Stimulated activated CD8-positive, alpha-beta memory T cell treated with anti-CD3 and anti-CD28 coated beads, Interleukin-4, amount 100 ng/mL, for 1 hour (primary cell): ENCODE measurements around the gene ADAMTS19.
"Not testable (repeated sequence)": the region's sequence is repeated elsewhere in the genome, so short reads cannot be mapped to it uniquely, and the experiment has no call there.

Experiments used
- DNase-seq, 2 donors: peaks; one replicate each; pipeline ENCODE4 v3.0.0-alpha.2; 2020; ENCODE audit warnings: low read depth in 2 of 2, low spot score in 1 of 2

Gene ADAMTS19, protein sequence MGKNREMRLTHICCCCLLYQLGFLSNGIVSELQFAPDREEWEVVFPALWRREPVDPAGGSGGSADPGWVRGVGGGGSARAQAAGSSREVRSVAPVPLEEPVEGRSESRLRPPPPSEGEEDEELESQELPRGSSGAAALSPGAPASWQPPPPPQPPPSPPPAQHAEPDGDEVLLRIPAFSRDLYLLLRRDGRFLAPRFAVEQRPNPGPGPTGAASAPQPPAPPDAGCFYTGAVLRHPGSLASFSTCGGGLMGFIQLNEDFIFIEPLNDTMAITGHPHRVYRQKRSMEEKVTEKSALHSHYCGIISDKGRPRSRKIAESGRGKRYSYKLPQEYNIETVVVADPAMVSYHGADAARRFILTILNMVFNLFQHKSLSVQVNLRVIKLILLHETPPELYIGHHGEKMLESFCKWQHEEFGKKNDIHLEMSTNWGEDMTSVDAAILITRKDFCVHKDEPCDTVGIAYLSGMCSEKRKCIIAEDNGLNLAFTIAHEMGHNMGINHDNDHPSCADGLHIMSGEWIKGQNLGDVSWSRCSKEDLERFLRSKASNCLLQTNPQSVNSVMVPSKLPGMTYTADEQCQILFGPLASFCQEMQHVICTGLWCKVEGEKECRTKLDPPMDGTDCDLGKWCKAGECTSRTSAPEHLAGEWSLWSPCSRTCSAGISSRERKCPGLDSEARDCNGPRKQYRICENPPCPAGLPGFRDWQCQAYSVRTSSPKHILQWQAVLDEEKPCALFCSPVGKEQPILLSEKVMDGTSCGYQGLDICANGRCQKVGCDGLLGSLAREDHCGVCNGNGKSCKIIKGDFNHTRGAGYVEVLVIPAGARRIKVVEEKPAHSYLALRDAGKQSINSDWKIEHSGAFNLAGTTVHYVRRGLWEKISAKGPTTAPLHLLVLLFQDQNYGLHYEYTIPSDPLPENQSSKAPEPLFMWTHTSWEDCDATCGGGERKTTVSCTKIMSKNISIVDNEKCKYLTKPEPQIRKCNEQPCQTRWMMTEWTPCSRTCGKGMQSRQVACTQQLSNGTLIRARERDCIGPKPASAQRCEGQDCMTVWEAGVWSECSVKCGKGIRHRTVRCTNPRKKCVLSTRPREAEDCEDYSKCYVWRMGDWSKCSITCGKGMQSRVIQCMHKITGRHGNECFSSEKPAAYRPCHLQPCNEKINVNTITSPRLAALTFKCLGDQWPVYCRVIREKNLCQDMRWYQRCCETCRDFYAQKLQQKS

DNA sequence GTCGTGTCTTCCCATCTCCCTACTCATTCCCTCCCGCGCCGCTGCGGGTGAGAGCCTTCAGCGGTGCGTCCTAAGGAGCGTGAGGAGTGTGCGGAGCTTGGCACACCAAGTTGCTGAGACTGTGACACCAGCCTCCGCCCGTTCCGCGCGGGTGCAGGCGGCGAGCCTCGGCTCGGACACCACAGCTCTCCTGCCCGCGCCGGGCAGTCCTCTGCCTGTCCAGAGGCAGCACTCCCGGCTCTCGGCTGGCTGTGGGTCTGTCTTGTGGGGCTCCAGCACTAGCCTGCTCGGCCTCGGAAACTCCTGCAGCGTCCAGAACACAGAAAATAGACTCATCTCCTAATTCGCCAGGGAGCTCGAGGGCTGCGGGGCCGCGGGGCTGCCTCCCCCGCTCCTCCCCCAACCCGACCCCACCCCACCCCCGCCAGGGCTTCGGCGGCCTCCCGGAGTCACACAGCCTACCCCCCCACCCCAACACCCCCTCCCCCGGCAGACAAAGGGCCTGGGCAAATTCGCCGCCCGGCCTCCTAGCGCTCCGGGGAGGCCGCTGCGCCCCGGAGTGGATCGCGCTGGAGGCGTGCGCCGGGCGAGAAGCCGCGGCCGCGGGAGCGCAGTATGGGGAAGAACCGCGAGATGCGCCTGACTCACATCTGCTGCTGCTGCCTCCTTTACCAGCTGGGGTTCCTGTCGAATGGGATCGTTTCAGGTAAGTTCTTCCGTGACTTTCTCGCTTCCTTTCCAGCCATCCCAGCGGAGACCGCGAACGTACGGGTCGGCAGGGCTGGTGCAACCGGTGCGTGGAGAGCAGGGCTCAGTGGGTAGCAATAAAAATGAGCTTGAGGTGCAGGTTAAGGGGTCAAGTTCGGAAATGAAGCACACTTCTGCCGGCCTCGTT lies at the start of gene ADAMTS19:
Gene ADAMTS19, plus strand, starts transcription at position 522 of the 895 bp plus-strand sequence. Its CDS starts 94 bp downstream, at position 616.
- no peak for DNase-seq

DNA sequence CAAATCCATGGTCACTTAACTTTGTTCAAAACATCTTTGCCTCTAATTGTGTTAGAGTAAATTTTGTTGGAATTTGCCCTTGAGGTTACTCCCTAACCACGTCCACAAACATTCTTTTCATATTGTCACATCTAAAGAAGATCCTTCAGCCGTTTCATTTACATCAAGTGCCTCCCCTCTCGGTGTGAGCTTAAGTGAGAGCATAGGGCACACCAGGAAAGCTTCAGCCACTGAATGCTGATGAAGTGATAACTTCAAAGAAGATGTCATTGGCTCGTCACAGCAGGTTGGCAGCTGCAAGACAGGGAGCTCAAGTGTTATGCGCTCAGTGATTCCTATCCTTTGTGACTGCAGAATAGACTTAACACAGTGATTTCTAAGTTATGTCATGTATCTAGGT lies 49.6 kb upstream of the ADAMTS19 start:
- no peak for DNase-seq

DNA sequence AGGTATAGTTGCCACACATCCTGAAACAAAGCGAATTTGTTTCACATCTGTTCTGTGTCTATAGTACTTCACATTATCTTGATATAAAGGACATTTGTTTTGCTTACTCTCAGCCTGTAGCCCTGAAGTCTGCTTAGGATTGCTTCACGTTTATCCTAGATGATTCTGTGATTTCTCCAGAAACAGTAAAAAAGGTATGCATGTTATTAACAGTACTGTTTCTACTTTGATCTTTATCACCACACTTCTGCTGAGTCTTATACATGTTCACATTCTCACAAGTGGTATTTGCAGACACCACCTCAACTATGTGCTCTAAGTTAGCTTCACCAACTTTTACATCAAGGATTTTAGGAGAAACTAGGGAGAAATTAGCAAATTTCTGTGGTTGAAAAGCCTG lies 47.4 kb upstream of the ADAMTS19 start:
- DNase-seq, result no peak

DNA sequence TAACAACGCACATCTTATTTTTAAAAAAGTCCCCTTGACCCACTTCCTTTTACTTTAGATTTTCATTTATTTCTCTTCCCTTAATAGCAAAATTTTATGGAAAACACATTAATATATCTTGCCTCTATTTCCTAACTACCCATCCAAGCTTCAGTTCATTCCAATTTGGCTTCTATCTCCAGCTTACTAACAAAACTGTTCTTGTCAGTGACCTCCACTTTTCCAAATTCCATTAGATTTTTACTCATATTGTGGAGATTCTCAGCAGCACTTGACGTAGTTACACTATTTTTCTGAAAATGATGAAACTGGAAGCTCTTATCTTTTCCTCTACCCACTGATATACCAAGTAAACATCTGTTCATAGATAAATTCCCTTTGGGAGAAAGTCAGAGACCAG lies 46.5 kb upstream of the ADAMTS19 start:
- no peak for DNase-seq

DNA sequence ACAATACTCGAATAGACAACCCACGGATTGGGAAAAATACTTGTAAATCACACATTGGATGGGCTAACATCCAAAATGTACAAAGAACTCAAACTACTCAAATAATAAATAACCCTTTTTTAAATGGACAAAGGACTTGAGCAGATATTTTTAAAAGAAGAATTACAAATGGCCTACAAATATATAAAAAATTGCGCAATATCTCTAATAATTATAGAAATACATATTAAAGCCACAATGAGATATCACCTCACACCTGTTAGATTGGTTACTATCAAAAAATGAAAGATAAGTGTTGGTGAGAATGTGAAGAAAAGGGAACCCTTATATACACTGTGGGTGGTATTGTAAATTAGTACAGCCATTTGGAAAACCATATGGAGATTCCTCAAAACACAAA lies 40.8 kb upstream of the ADAMTS19 start:
- DNase-seq, result no peak

DNA sequence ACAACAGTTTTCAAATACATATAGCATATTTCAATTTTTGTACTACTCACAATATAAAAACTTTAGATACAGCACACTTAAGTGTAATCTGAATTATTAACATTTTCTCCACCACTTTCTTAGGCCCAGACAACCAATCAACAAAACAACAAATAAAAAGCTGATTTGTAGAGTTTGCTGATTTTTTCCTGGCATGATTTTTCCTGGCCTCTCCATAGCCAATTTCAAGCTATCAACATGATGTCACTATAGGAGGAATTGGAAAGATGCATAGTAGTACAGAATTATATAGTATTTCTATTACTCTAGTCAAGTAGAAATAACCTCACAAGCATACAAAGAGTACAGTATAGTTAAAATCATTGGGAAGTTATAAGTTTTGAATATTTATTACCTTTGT lies 35.1 kb upstream of the ADAMTS19 start:
- no peak for DNase-seq

DNA sequence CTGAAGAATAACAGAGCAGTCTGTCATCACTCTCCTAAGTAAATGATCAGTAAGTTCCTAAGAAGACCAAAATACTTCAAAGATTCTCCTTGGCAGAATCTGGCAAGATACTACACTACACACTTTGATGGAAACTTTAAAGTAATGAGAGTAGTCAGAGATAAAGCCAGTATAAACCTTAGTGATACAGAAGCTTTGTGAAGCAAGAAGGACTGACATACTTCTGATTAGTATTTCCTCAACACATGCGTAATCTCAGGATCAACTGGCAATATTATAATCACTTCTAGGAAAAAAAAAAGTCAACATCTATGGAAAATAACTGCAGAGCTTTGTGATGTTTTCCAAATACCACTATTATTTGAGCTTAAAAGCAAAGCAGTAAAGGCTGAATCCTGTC lies 34.0 kb upstream of the ADAMTS19 start:
- DNase-seq, result no peak

DNA sequence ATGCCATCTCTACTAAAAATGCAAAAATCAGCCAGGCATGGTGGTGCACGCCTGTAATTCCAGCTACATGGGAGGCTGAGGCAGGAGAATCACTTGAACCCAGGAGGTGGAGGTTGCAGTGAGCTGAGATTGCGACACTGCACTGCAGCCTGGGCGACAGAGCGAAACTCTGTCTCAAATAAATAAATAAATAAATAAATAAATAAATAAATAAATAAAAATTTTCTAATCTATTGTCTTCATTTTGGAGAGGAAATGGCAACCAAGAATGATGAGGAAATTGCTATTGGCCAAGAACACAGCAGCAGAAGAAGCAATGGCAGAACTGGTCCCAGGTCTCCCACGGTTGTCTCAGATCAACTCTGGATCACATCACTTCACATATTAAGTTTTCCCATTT lies 31.5 kb upstream of the ADAMTS19 start:
- DNase-seq, result not testable (repeated sequence)

DNA sequence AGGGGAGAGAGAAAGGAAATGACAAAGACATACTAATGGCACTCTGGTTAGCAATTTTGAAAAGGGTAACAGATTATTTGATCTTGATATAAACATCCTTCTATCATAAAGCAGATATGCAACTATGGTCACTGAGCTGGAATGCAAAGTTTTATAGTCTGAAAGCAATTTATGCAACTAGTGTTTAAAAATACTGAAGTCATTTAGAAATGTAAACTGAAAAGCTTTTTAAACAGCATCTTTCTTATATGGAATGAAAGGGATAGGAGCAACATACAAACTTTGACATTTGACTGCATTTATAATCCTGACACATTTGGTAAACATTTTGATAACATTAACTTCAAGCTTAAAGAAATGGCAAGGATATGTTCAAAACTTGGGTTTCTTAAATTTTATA lies 28.7 kb upstream of the ADAMTS19 start:
- no peak for DNase-seq

DNA sequence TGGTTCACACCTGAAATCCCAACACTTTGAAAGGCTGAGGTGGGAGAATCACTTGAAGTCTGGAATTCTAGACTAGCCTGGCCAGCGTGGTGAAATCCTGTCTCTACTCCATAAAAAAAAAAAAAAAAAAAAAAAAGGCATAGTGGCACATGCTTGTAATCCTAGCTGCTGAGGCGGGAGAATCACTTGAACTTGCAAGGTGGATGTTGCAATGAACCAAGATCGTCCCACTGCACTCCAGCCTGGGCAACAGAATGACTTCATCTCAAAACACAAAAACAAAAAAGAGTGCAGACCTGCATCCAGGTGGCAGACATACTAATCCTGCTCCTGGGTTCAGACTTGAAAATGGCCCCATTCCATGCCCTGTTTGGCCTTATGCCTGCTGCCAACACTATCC lies 21.8 kb upstream of the ADAMTS19 start:
- no peak for DNase-seq

DNA sequence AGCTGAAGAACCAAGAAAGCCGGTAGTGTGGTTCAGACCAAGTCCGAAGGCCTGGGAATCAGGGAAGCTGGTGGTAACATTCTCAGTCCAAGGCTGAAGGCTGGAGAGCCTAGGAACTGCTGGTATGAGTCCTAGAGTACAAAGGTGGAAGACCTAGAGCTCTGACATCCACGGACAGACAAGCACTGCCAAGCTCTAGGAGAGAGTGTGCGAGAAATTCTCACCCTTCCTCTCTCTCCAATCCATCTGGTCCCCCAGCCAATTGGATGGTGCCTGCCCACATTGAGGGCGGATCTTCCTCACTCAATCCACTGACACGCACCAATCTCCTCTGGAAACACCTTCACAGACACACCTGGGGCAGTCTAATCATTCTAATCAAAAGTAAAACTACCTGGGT lies 19.7 kb upstream of the ADAMTS19 start:
- DNase-seq, result no peak

DNA sequence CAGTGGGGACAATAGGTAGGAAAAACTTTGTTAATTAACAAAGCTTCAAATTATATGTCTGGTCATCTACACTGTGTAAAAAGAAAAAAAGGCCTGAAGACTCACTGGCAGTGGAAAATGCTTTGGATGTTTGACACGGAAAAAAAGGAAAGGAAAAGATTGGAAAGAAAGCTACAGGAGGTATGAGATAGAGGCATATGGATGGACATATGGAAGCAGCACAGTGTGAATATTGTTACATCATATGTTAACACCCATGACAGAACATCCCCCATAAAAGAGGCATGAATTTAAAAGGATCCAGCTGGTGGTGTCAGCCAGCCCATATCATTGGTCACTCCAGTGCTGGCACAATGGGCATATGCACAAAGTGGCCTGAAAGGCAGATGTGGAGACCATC lies 19.0 kb upstream of the ADAMTS19 start:
- no peak for DNase-seq

DNA sequence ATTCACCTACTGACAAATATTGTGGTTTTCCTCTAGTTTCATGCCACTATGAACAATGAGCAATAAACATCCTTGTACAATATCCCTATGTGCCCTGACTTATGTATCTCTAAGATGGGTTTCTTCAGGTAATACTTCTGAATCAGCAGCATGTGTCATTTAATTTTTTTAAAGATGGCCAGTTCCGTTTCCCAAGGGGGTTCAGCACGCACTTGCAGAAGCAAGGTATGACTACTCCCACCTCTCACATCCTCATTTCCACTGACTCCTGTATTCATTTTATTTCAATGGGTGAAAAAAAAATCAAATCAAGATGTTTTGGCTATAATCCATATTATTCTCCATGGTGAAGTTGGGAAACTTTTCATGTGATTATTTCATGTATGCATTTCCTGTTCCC lies 14.7 kb upstream of the ADAMTS19 start:
- no peak for DNase-seq

DNA sequence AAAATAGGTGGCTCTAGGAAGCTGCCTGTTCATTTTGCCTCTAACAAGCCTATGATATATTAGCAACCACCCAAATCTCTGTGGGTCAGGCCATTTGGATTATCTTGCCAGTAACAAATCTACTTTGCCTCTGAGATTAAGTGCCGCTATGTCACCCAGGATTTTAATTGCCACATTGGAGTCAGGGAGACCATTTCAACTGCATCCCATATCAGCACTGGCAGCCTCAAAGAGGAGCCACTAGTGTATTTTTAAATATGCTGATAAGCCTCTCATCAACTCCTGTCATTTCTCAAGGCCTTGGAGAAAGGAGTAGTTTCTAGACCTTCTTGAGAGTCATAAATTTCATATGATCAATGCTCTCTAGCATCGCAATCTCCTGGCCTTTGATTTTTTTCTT lies 12.1 kb upstream of the ADAMTS19 start:
- DNase-seq, result no peak

DNA sequence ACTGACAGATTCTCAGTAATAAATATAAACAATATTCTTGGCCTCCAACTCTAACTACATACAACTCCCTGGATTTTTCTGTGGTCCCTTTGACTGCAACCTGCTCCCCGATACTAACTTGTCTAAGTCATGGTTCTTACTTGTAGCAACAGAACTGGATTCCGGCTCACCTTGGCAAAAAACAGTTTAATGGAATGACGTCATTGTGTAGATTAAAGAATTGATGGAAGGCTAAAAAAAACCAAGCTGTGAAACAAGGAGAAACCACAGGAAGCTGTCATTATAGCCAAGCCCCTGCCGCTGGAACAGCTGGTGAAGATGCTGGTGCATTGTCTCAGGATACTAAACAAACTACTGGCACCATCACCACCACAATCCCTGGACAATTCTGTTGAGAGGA lies 11.4 kb upstream of the ADAMTS19 start:
- DNase-seq, result no peak

DNA sequence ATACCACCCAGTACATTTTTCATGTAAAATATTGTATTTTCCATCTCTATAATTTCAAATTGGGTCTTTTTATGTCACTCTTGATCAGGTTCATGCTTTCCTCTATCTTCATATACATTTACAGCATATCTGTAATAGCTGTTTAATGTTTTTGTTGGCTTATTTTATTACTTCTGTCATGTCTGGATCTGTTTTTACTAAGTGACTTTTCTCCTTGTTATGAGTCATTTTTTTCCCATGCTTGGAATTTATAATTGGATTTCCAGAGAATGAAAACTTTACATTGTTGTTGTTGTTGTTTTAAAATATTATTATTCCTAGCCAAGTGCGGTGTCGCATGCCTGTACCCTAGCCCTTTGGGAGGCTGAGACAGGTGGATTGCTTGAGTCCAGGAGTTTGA lies 5.6 kb upstream of the ADAMTS19 start:
- no peak for DNase-seq

DNA sequence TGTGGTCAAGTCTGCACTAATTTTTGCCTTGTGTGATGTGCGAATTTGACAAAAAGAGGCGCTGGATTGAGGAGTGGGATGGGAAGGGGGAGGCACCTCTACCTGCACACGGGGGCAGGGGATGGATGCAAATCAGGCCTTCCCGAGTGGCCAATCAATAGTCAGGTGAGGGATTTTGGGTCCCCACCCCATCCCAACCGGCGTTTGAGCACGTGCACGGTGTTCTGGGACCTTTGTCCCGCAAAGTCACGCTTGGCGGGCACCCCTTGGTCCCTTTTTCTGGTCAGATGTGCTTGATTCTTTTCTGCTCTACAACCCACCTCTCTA lies 685 bp upstream of the ADAMTS19 start:
- DNase-seq, result no peak

DNA sequence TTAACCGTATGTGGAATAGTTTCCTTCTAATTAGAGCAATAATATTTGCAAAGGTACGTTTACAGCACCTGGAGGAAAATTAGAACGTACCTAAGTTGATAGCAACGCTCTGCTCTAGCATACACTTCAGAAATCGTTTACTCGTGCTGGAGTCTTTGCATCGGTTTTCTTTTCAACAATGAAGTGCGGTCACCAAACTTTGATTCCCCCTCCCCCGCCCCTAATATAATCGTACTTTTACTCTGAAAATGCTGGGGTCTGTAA lies 506 bp downstream of the ADAMTS19 start:
- no peak for DNase-seq

DNA sequence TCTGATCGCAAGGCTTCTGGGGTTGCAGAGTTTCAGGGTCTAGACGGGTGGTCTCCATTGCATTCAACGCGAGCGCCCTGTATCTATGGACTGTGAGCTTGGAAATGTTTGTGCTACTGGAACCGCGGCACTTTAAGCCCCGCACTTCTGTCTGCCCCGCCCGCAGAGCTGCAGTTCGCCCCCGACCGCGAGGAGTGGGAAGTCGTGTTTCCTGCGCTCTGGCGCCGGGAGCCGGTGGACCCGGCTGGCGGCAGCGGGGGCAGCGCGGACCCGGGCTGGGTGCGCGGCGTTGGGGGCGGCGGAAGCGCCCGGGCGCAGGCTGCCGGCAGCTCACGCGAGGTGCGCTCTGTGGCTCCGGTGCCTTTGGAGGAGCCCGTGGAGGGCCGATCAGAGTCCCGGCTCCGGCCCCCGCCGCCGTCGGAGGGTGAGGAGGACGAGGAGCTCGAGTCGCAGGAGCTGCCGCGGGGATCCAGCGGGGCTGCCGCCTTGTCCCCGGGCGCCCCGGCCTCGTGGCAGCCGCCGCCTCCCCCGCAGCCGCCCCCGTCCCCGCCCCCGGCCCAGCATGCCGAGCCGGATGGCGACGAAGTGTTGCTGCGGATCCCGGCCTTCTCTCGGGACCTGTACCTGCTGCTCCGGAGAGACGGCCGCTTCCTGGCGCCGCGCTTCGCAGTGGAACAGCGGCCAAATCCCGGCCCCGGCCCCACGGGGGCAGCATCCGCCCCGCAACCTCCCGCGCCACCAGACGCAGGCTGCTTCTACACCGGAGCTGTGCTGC lies 1.0 kb downstream of the ADAMTS19 start:
- no peak for DNase-seq

DNA sequence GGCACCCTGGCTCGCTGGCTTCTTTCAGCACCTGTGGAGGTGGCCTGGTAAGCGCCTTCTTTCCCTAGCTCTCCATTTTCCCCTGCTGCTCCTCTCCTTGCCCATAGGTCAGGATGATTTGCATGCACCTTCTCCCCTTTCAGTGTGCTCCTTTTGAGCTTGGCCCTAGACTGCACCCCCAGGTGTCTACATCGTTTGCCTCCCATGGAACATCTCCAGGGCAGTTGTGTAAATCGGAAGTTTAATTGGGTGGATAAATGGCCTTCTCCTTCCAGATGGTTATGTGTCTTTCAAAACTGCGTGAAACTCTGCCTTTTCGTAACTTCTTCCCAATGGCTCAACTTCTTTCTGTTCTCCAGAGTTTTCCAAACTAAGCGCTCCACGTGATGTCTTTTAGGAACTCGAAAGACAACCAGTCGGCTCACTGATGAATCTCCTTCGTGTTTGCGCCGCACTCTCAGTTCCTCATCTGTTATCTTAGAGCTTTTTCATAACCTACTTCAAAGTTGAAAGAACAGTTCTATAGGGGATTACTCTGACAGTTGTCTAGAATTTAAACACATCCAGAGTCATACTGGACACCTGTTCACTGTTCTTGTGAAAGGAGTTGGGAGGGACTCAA lies 1.7 kb downstream of the ADAMTS19 start:
- DNase-seq, result no peak
